ENCODE results near the gene SPEM2. TPM values are rescaled to one million over a fixed set of nuclear protein-coding genes. Genes with fewer than 3 reads are reported as not detected.

SPEM2 gene
- total and polyA plus RNA-seq, 2 of the 4 experiments (the other 2 are of a cell fraction): not detected

DNA sequence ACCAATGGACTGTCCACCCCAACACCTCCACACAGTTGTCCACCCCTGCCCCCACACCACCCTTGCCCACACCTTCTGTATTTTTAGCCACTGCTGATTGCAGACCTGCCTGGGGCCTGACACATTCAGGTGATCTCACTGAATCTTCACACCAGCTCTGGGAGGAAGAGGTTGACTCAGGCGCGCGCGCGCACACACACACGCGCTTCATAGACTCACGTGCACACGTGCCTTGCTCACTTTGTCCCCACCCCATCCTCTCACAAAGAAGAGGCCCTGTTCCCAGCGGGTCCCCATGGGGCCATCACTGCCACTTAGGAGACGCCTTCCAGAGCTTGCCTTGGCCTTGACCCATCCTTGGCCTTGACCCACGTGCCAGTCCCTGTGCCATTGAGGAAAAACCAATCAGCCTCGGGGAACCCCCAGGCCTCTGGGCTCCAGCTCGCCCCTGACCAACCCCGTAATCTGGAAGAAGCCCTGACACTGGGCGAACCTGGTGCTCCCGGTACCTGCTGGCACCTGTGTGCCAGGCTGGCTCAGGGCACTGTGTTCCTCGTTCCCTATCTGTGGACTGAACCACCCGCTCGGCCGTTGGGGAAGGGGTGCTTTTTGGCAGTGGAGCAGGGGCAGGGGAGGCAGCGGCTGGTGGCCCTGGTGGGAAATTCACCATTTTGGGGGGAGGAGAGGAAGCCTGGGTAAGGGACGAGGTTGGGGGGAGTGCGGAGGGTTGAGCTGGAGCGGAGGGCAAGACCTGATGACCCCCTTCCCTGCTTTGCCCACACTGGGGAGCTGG, 14.6 kb upstream of the SPEM2 start:
- H4K5ac ChIP-seq (ENCODE audit: low read depth, low read length): no peak overlapping the region
- H3K27ac ChIP-seq (ENCODE audit: insufficient read depth, low read length): no peak overlapping the region
- H3K23ac ChIP-seq (ENCODE audit: low read depth, low read length): no peak overlapping the region
- DNase-seq (no peak), ATAC-seq (ENCODE audit: low read depth) (no peak)
- peaks cover 7% of the 10 kb centered on the region; the same call in 1 of the 2 replicates for H3K9me1 ChIP-seq (ENCODE audit: insufficient read depth, low read length)
- H4K91ac ChIP-seq (ENCODE audit: insufficient read depth, low read depth, low read length): no peak overlapping the region
- no peaks in the 10 kb centered on the region for H3K9me3 ChIP-seq (ENCODE audit: control insufficient read depth, insufficient read depth, low read length)
- no peak overlapping the region for H3K9ac ChIP-seq (ENCODE audit: low read depth, low read length)
- peak overlapping the region; percentile 24 for H2AK9ac ChIP-seq (replicated peaks; ENCODE audit: low read depth, low read length, poor library complexity)
- in situ Hi-C loops (cut with MboI; ENCODE audit: low sequenced_read_pairs): no loop called here
- no peak overlapping the region for H2BK20ac ChIP-seq (ENCODE audit: low read depth, low read length)
- TF ChIP-seq MAZ (IDR thresholded peaks at IDR 0.05; ENCODE audit: borderline replicate concordance, low read depth, low read length): no peak
- no peak for TF ChIP-seq RCOR1 (IDR thresholded peaks at IDR 0.05; ENCODE audit: insufficient replicate concordance, low read length)
- no peak for TF ChIP-seq MAFK (IDR thresholded peaks at IDR 0.05; ENCODE audit: low read depth, low read length)
- TF ChIP-seq SMC3 (IDR thresholded peaks at IDR 0.05; ENCODE audit: low read depth, low read length): no peak
- TF ChIP-seq RAD21 (IDR thresholded peaks at IDR 0.05; ENCODE audit: low read length): no peak
- no peak for TF ChIP-seq FOS (IDR thresholded peaks at IDR 0.05; ENCODE audit: low read depth, low read length)
- no peak for TF ChIP-seq RFX5 (IDR thresholded peaks at IDR 0.05; ENCODE audit: low read depth, low read length)
- no peak overlapping the region for H2BK15ac ChIP-seq (ENCODE audit: low read depth, low read length)
- WGBS, 2 experiments (ENCODE audit: extremely low coverage in 2 of 2, insufficient read length in 1 of 2): 92% methylated on average over 18 of the region's 25 CpGs; no CpG with 5 or more reads in 1 of the 2 experiments
- H3K4me1 ChIP-seq (ENCODE audit: control insufficient read depth, insufficient read depth, low read length): peaks cover 8% of the 10 kb centered on the region
- peaks cover 40% of the 10 kb centered on the region for H3K36me3 ChIP-seq (ENCODE audit: control insufficient read depth, insufficient read depth, low read length)
- no TSS peak for BruUV-seq (replicated peaks)
- H3K4ac ChIP-seq (ENCODE audit: low read depth, low read length): no peak overlapping the region
- POLR2A ChIA-PET (ENCODE audit: unreplicated experiment): no interaction called here
- H3K18ac ChIP-seq (ENCODE audit: low read depth, low read length): no peak overlapping the region
- peaks cover 11% of the 10 kb centered on the region for H4K20me1 ChIP-seq (ENCODE audit: insufficient read depth, low read length)
- H3K27me3 ChIP-seq (ENCODE audit: control insufficient read depth, insufficient read depth, low read length): no peaks in the 10 kb centered on the region
- intact Hi-C loops (cut with micrococcal nuclease): no loop called here
- no peak overlapping the region for H3K4me3 ChIP-seq (ENCODE audit: insufficient read depth, low read depth, low read length)
- H4K8ac ChIP-seq (ENCODE audit: low read depth in 2 of 2, low read length in 2 of 2): no peak overlapping the region
- CTCF ChIA-PET: no interaction called here
- dilution Hi-C loops (cut with HindIII; ENCODE audit: low sequenced_read_pairs, unreplicated experiment): no loop called here
- H3K79me1 ChIP-seq (ENCODE audit: low read depth in 1 of 2, low read length in 2 of 2): peaks cover 0 to 23% of the 10 kb centered on the region in 2 experiments; a peak in 3 of 4 replicates
- no peak overlapping the region for H3K4me2 ChIP-seq (ENCODE audit: low read depth, low read length)
- peak overlapping the region; percentile 21 for H2AFZ ChIP-seq (replicated peaks; ENCODE audit: low read length, poor library complexity)
- no peak overlapping the region for H3K56ac ChIP-seq (ENCODE audit: extremely low read depth, insufficient read depth, low read length)
- no peak overlapping the region for H3K14ac ChIP-seq (replicated peaks; ENCODE audit: low read depth, low read length)
- no peak overlapping the region for H2AK5ac ChIP-seq (ENCODE audit: low read depth, low read length)
- no peak overlapping the region for H2BK5ac ChIP-seq (ENCODE audit: low read depth, low read length, poor library complexity, severe bottlenecking)
- no peak overlapping the region for H2BK120ac ChIP-seq (ENCODE audit: low read depth, low read length)
